HEK293 (cell line): ENCODE data around the gene SLC27A2.
"Not testable (repeated sequence)": the region's sequence is repeated elsewhere in the genome, so short reads cannot be mapped to it uniquely, and the experiment has no call there.

Experiments
- CTCF ChIA-PET: fragments of 350-600 bp; formaldehyde crosslinking; extraction: SDS; loops from one replicate; lab custom pipeline; 2021; ENCODE audit warnings: antibody characterized with exemption; lab: Yijun Ruan, JAX
- POLR2A ChIA-PET: fragments of 300-600 bp; formaldehyde crosslinking; extraction: SDS; loops from one replicate; lab custom pipeline; 2020; ENCODE audit warnings: antibody characterized with exemption, inconsistent platforms; lab: Yijun Ruan, JAX
- H3K27ac ChIP-seq: fragments of 200-500 bp; sonication (Bioruptor generic); 2 replicates; pipeline ENCODE4 v1.5.1; 2014; ENCODE audit warnings: low read depth, low read length, control low read depth, inconsistent platforms; ENCODE audit errors: extremely low read depth
- H3K36me3 ChIP-seq, 2 experiments: fragments of 200-500 bp in 1 of 2; sonication (Bioruptor generic) in 1 of 2; 1 replicate in 1 of 2; 2 replicates in 1 of 2; pipeline ENCODE4 v1.5.1; 2014 to 2017; ENCODE audit warnings: inconsistent platforms in 2 of 2, low read length in 2 of 2; ENCODE audit not compliant: control insufficient read depth in 2 of 2, insufficient read depth in 1 of 2
- H3K4me1 ChIP-seq: fragments of 200-500 bp; sonication (Bioruptor generic); 2 replicates; pipeline ENCODE4 v1.5.1; 2014; ENCODE audit warnings: mild to moderate bottlenecking, low read length, inconsistent platforms; ENCODE audit not compliant: control insufficient read depth, insufficient read depth
- H3K4me3 ChIP-seq: 2 replicates; pipeline ENCODE4 v1.5.1; 2011; ENCODE audit warnings: low read depth, mild to moderate bottlenecking, control low read depth, low read length, moderate library complexity
- H3K9me3 ChIP-seq: fragments of 200-500 bp; sonication (Bioruptor generic); 2 replicates; pipeline ENCODE4 v1.5.1; 2014; ENCODE audit warnings: low read depth, low read length, inconsistent platforms; ENCODE audit not compliant: control insufficient read depth, insufficient read depth
- HOXA7 ChIP-seq: sonication (generic); formaldehyde crosslinking; IDR thresholded peaks from 2 replicates; pipeline ENCODE4 v1.8.1; 2022; ENCODE audit warnings: missing genetic modification reagents, borderline replicate concordance
- HOXD13 ChIP-seq: sonication (generic); formaldehyde crosslinking; IDR thresholded peaks from 2 replicates; pipeline ENCODE4 v1.8.0; 2022; ENCODE audit warnings: missing genetic modification reagents, borderline replicate concordance
- KLF7 ChIP-seq: fragments of 450-650 bp; formaldehyde crosslinking; IDR thresholded peaks from 2 replicates; pipeline ENCODE4 v1.5.1; 2016; ENCODE audit warnings: missing biosample characterization, missing genetic modification characterization, borderline replicate concordance
- TRIM28 ChIP-seq: IDR thresholded peaks from 2 replicates; pipeline ENCODE4 v1.6.1; 2011; ENCODE audit warnings: low read length, control low read depth, borderline replicate concordance
- YY1 ChIP-seq: fragments of 450-650 bp; formaldehyde crosslinking; IDR thresholded peaks from 2 replicates; pipeline ENCODE4 v1.5.1; 2018; ENCODE audit warnings: missing biosample characterization, missing genetic modification characterization
- ZBTB20 ChIP-seq: fragments of 450-650 bp; formaldehyde crosslinking; IDR thresholded peaks from 2 replicates; pipeline ENCODE4 v1.5.1; 2016; ENCODE audit warnings: missing biosample characterization, missing genetic modification characterization
- ZBTB48 ChIP-seq: fragments of 450-650 bp; formaldehyde crosslinking; IDR thresholded peaks from 2 replicates; pipeline ENCODE4 v1.5.1; 2016; ENCODE audit warnings: missing biosample characterization, missing genetic modification characterization
- ZFP41 ChIP-seq: fragments of 450-650 bp; formaldehyde crosslinking; IDR thresholded peaks from 2 replicates; pipeline ENCODE4 v1.5.1; 2016; ENCODE audit warnings: missing biosample characterization, missing genetic modification characterization, borderline replicate concordance
- ZNF174 ChIP-seq: fragments of 450-650 bp; formaldehyde crosslinking; IDR thresholded peaks from 2 replicates; pipeline ENCODE4 v1.5.0; 2017; ENCODE audit warnings: missing biosample characterization, mild to moderate bottlenecking, missing genetic modification characterization
- ZNF19 ChIP-seq: fragments of 450-650 bp; formaldehyde crosslinking; IDR thresholded peaks from 2 replicates; pipeline ENCODE4; 2016; ENCODE audit warnings: missing biosample characterization, missing genetic modification characterization, low read depth
- ZNF202 ChIP-seq: fragments of 450-650 bp; formaldehyde crosslinking; IDR thresholded peaks from 2 replicates; pipeline ENCODE4 v1.5.1; 2016; ENCODE audit warnings: missing biosample characterization, missing genetic modification characterization, borderline replicate concordance
- ZNF223 ChIP-seq: fragments of 450-650 bp; formaldehyde crosslinking; IDR thresholded peaks from 2 replicates; pipeline ENCODE4 v1.5.1; 2016; ENCODE audit warnings: missing biosample characterization, missing genetic modification characterization
- ZNF311 ChIP-seq: fragments of 450-650 bp; formaldehyde crosslinking; IDR thresholded peaks from 2 replicates; pipeline ENCODE4 v1.5.1; 2017; ENCODE audit warnings: missing biosample characterization, missing genetic modification characterization, borderline replicate concordance
- ZNF654 ChIP-seq: fragments of 450-650 bp; formaldehyde crosslinking; IDR thresholded peaks from 2 replicates; pipeline ENCODE4 v1.5.1; 2016; ENCODE audit warnings: low read depth, missing biosample characterization, missing genetic modification characterization
- ZNF660 ChIP-seq: fragments of 450-650 bp; IDR thresholded peaks from 2 replicates; pipeline ENCODE4 v1.5.1; 2018; ENCODE audit warnings: missing biosample characterization, mild to moderate bottlenecking, missing genetic modification characterization
- ZNF701 ChIP-seq: fragments of 450-650 bp; formaldehyde crosslinking; IDR thresholded peaks from 2 replicates; pipeline ENCODE4 v1.5.1; 2016; ENCODE audit warnings: missing biosample characterization, missing genetic modification characterization
- ZNF785 ChIP-seq: fragments of 450-650 bp; formaldehyde crosslinking; IDR thresholded peaks from 2 replicates; pipeline ENCODE4 v1.5.1; 2016; ENCODE audit warnings: missing biosample characterization, missing genetic modification characterization
- ZNF791 ChIP-seq: fragments of 450-650 bp; formaldehyde crosslinking; IDR thresholded peaks from 2 replicates; pipeline ENCODE4 v1.5.1; 2016; ENCODE audit warnings: missing biosample characterization, missing genetic modification characterization
- TF ChIP-seq, protein P1 (sequence below): fragments of 450-650 bp; formaldehyde crosslinking; IDR thresholded peaks from 2 replicates; pipeline ENCODE4 v1.5.1; 2017; ENCODE audit warnings: missing biosample characterization, missing genetic modification characterization
- TF ChIP-seq, protein P2 (sequence below): fragments of 450-650 bp; formaldehyde crosslinking; IDR thresholded peaks from 2 replicates; pipeline ENCODE4 v1.5.1; 2016; ENCODE audit warnings: missing biosample characterization, missing genetic modification characterization
- TF ChIP-seq, protein P3 (sequence below): fragments of 450-650 bp; formaldehyde crosslinking; IDR thresholded peaks from 2 replicates; pipeline ENCODE4 v1.5.1; 2016; ENCODE audit warnings: missing biosample characterization, missing genetic modification characterization
- TF ChIP-seq, protein P4 (sequence below): fragments of 450-650 bp; formaldehyde crosslinking; IDR thresholded peaks from 2 replicates; pipeline ENCODE4 v1.5.1; 2016; ENCODE audit warnings: missing biosample characterization, missing genetic modification characterization, borderline replicate concordance
- TF ChIP-seq, protein P5 (sequence below): fragments of 450-650 bp; formaldehyde crosslinking; IDR thresholded peaks from 2 replicates; pipeline ENCODE4 v1.5.1; 2016; ENCODE audit warnings: missing biosample characterization, missing genetic modification characterization

SLC27A2 gene

DNA sequence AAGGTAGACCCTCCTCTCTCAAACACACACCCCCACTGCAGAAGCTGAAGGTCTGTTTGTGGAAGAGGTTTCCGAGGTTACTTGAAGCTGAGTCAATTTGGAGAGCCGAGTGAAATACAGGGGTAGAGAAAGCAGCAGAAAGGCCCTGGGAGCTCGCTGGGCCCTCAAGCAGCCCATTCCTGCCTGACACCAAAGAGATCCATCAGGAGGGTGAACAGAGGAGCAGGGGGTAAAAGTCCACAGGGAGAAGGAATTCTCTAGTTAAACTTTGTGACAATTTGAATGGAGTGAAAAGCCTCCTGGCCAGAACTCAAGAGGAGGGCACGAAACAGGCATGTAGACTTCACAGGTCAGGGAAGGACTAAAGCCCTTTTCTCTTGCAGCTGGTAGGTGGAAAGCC, 13.6 kb upstream of the SLC27A2 start:
- Histone ChIP-seq H3K27ac (no peak overlapping the region), H3K4me3 (no peak overlapping the region), H3K9me3 (no peaks in the 10 kb centered on the region), H3K4me1 (no peaks in the 10 kb centered on the region), H3K36me3 (no peaks in the 10 kb centered on the region)
- CTCF ChIA-PET = no interaction called here
- TF ChIP-seq ZNF791 (tag by site-specific recombination) (no peak), ZNF654 (tag by site-specific recombination) (no peak), HOXA7 (CRISPR knock-in tag) (no peak), ZNF785 (tag by site-specific recombination) (no peak), ZNF223 (tag by site-specific recombination) (no peak)
- POLR2A ChIA-PET = interaction anchor here (0.6 kb wide), 1 partner anchor 12 kb away, joined by 4 read pairs; no protein-coding TSS in a partner anchor

DNA sequence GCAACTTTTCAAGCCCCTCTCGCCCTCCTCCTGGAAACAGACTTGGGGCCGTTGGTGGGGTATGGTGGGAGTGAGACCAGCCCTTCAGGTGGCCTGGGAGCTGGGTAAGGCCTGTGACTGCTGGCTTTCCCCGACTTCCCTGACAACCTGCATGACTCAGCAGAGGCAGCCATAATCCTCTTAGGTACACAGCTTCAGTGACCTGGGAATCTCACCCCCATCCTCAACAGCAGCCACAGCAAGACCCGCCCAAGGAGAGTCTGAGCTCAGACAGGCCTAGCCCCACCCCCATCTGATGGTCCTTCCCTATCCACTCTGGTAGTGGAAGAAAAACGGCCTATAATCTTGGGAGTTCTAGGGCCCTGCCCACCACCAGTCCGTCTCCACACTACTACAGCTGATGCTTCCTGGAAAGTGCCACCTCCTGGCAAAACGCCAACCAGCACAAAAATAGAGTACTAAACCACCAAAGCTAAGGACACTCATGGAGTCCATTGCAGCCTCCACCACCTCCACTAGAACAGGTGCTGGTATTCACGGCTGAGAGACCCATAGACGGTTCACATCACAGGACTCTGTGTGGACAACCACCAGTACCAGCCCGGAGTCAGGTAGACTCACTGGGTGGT, 13.1 kb upstream of the SLC27A2 start:
- ChIA-PET POLR2A (interaction anchor here (0.6 kb wide), 1 partner anchor 11 kb away, joined by 4 read pairs; no protein-coding TSS in a partner anchor), CTCF (no interaction called here)
- no peak overlapping the region for H3K4me3 ChIP-seq
- no peaks in the 10 kb centered on the region for H3K36me3 ChIP-seq
- no peaks in the 10 kb centered on the region for H3K9me3 ChIP-seq
- H3K4me1 ChIP-seq = no peaks in the 10 kb centered on the region
- TF ChIP-seq, protein P1, sequence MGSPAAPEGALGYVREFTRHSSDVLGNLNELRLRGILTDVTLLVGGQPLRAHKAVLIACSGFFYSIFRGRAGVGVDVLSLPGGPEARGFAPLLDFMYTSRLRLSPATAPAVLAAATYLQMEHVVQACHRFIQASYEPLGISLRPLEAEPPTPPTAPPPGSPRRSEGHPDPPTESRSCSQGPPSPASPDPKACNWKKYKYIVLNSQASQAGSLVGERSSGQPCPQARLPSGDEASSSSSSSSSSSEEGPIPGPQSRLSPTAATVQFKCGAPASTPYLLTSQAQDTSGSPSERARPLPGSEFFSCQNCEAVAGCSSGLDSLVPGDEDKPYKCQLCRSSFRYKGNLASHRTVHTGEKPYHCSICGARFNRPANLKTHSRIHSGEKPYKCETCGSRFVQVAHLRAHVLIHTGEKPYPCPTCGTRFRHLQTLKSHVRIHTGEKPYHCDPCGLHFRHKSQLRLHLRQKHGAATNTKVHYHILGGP = no peak
- no peak for TF ChIP-seq HOXD13 (CRISPR knock-in tag)
- TF ChIP-seq ZNF19 (tag by site-specific recombination) = no peak
- TF ChIP-seq ZNF202 (tag by site-specific recombination) = no peak
- TF ChIP-seq ZBTB48 (tag by site-specific recombination) = no peak
- TF ChIP-seq, protein P2, sequence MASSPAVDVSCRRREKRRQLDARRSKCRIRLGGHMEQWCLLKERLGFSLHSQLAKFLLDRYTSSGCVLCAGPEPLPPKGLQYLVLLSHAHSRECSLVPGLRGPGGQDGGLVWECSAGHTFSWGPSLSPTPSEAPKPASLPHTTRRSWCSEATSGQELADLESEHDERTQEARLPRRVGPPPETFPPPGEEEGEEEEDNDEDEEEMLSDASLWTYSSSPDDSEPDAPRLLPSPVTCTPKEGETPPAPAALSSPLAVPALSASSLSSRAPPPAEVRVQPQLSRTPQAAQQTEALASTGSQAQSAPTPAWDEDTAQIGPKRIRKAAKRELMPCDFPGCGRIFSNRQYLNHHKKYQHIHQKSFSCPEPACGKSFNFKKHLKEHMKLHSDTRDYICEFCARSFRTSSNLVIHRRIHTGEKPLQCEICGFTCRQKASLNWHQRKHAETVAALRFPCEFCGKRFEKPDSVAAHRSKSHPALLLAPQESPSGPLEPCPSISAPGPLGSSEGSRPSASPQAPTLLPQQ (tag by site-specific recombination) = no peak
- no peak for TF ChIP-seq TRIM28
- TF ChIP-seq YY1 (tag by site-specific recombination) = no peak
- no peak for TF ChIP-seq ZNF701 (tag by site-specific recombination)
- TF ChIP-seq, protein P3, sequence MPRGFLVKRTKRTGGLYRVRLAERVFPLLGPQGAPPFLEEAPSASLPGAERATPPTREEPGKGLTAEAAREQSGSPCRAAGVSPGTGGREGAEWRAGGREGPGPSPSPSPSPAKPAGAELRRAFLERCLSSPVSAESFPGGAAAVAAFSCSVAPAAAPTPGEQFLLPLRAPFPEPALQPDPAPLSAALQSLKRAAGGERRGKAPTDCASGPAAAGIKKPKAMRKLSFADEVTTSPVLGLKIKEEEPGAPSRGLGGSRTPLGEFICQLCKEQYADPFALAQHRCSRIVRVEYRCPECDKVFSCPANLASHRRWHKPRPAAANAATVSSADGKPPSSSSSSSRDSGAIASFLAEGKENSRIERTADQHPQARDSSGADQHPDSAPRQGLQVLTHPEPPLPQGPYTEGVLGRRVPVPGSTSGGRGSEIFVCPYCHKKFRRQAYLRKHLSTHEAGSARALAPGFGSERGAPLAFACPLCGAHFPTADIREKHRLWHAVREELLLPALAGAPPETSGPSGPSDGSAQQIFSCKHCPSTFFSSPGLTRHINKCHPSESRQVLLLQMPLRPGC (tag by site-specific recombination) = no peak
- no peak for TF ChIP-seq ZFP41 (tag by site-specific recombination)
- TF ChIP-seq ZNF311 = no peak
- no peak for TF ChIP-seq ZBTB20 (tag by site-specific recombination)
- TF ChIP-seq ZNF174 = no peak
- TF ChIP-seq, protein P4, sequence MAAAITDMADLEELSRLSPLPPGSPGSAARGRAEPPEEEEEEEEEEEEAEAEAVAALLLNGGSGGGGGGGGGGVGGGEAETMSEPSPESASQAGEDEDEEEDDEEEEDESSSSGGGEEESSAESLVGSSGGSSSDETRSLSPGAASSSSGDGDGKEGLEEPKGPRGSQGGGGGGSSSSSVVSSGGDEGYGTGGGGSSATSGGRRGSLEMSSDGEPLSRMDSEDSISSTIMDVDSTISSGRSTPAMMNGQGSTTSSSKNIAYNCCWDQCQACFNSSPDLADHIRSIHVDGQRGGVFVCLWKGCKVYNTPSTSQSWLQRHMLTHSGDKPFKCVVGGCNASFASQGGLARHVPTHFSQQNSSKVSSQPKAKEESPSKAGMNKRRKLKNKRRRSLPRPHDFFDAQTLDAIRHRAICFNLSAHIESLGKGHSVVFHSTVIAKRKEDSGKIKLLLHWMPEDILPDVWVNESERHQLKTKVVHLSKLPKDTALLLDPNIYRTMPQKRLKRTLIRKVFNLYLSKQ (tag by site-specific recombination) = no peak
- TF ChIP-seq, protein P5, sequence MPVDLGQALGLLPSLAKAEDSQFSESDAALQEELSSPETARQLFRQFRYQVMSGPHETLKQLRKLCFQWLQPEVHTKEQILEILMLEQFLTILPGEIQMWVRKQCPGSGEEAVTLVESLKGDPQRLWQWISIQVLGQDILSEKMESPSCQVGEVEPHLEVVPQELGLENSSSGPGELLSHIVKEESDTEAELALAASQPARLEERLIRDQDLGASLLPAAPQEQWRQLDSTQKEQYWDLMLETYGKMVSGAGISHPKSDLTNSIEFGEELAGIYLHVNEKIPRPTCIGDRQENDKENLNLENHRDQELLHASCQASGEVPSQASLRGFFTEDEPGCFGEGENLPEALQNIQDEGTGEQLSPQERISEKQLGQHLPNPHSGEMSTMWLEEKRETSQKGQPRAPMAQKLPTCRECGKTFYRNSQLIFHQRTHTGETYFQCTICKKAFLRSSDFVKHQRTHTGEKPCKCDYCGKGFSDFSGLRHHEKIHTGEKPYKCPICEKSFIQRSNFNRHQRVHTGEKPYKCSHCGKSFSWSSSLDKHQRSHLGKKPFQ = no peak
- no peak for TF ChIP-seq ZNF660 (tag by site-specific recombination)
- no peak for TF ChIP-seq KLF7 (tag by site-specific recombination)
- no peak overlapping the region for H3K27ac ChIP-seq

DNA sequence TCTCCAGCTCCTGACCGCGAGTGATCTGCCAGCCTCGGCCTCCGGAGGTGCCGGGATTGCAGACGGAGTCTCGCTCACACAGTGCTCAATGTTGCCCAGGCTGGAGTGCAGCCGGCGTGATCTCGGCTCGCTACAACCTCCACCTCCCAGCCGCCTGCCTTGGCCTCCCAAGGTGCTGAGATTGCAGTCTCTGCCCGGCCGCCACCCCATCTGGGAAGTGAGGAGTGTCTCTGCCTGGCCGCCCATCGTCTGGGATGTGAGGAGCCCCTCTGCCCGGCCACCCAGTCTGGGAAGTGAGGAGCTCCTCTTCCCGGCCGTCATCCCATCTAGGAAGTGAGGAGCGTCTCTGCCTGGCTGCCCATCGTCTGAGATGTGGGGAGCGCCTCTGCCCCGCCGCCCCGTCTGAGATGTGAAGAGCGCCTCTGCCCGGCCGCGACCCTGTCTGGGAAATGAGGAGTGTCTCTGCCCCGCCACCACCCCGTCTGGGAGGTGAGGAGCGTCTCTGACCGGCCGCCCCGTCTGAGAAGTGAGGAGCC, 9.6 kb upstream of the SLC27A2 start:
- H3K36me3 ChIP-seq, H3K9me3 ChIP-seq, H3K4me1 ChIP-seq, POLR2A ChIA-PET, H3K27ac ChIP-seq, H3K4me3 ChIP-seq: not testable (repeated sequence)
- CTCF ChIA-PET = interaction anchor here (0.8 kb wide), 1 partner anchor 21 kb away, joined by 3 read pairs; no protein-coding TSS in a partner anchor
